ENCODE measurements around the gene SIX1. TPM values are rescaled to one million over a fixed set of nuclear protein-coding genes. Genes with fewer than 3 reads are reported as not detected.

SIX1 gene
- total RNA-seq, 4 donors from 2014 or later = 5.9 to 7.5 (median 6.2) TPM

DNA sequence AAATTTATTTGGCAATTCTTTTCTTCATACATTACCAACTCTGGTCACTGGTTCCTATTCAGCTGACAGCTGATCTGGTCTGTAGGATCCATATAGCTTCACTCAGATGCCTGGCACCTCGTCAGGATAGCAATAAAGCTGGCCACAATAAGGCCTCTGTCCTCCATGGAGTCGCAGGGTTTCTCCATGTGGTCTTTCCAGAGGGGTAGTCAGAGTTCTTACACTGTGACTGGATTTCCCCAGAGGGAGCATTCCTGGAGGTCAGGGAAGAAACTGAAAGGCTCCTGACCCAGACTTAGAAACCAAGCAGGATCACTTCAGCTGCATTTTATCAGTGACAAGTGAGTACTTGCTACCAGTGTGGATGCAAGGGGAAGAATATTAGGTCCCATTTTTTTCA, 34.9 kb upstream of the SIX1 start:
- no peaks in the 10 kb centered on the region for H3K27me3 ChIP-seq
- H3K27ac ChIP-seq = no peak overlapping the region
- no peak for DNase-seq (ENCODE audit: low spot score in 2 of 2)
- TF ChIP-seq POLR2A (IDR thresholded peaks at IDR 0.05) = no peak
- no peak for TF ChIP-seq EP300 (IDR thresholded peaks at IDR 0.05)
- TF ChIP-seq, protein P1, sequence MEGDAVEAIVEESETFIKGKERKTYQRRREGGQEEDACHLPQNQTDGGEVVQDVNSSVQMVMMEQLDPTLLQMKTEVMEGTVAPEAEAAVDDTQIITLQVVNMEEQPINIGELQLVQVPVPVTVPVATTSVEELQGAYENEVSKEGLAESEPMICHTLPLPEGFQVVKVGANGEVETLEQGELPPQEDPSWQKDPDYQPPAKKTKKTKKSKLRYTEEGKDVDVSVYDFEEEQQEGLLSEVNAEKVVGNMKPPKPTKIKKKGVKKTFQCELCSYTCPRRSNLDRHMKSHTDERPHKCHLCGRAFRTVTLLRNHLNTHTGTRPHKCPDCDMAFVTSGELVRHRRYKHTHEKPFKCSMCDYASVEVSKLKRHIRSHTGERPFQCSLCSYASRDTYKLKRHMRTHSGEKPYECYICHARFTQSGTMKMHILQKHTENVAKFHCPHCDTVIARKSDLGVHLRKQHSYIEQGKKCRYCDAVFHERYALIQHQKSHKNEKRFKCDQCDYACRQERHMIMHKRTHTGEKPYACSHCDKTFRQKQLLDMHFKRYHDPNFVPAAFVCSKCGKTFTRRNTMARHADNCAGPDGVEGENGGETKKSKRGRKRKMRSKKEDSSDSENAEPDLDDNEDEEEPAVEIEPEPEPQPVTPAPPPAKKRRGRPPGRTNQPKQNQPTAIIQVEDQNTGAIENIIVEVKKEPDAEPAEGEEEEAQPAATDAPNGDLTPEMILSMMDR (IDR thresholded peaks at IDR 0.05) = no peak
- WGBS, 2 donors = 40 to 46% methylated on average over 2 of the region's 2 CpGs
- peaks cover 0 to 5% (median 0%) of the 10 kb centered on the region in 4 donors for H3K9me3 ChIP-seq
- no peaks in the 10 kb centered on the region for H3K36me3 ChIP-seq
- H3K4me1 ChIP-seq = no peaks in the 10 kb centered on the region
- no peak overlapping the region for H3K4me3 ChIP-seq

DNA sequence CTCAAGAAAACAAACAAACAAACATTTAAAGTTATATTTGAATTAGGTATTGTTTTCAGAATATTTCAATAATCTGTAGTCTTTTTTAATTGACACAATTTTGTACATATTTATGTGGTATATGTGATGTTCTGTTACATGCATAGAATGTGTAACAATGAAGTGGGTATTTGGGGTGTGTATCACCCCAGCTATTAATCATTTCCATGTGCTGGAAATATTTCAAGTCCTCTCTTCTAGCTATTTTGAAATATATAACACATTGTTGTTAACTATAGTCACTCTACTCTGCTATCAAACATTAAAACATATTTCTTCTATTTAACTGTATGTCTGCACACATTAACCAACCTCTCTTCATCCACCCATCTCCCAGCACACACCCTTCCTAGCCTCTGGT, 32.0 kb upstream of the SIX1 start:
- Histone ChIP-seq H3K9me3 (peaks cover 0 to 5% (median 0%) of the 10 kb centered on the region in 4 donors), H3K4me1 (no peaks in the 10 kb centered on the region), H3K27me3 (no peaks in the 10 kb centered on the region), H3K4me3 (no peak overlapping the region), H3K27ac (no peak overlapping the region), H3K36me3 (no peaks in the 10 kb centered on the region)
- TF ChIP-seq EP300 (IDR thresholded peaks at IDR 0.05) (no peak), POLR2A (IDR thresholded peaks at IDR 0.05) (no peak)
- TF ChIP-seq, protein P1 (IDR thresholded peaks at IDR 0.05) = no peak
- no peak for DNase-seq (ENCODE audit: low spot score in 2 of 2)

- Histone ChIP-seq H3K9me3 (peaks cover 0 to 5% (median 0%) of the 10 kb centered on the region in 4 donors), H3K36me3 (no peaks in the 10 kb centered on the region), H3K4me3 (no peak overlapping the region), H3K27me3 (no peaks in the 10 kb centered on the region), H3K27ac (no peak overlapping the region), H3K4me1 (no peaks in the 10 kb centered on the region)
- WGBS, 2 donors = 83 to 93% methylated on average over 3 of the region's 3 CpGs
- no peak for TF ChIP-seq EP300 (IDR thresholded peaks at IDR 0.05)
- TF ChIP-seq, protein P1 (IDR thresholded peaks at IDR 0.05) = no peak
- no peak for TF ChIP-seq POLR2A (IDR thresholded peaks at IDR 0.05)
- no peak for DNase-seq (ENCODE audit: low spot score in 2 of 2)
Measured at GRCh38 chr14:60680511-60680910, 31.2 kb upstream of the SIX1 start.

DNA sequence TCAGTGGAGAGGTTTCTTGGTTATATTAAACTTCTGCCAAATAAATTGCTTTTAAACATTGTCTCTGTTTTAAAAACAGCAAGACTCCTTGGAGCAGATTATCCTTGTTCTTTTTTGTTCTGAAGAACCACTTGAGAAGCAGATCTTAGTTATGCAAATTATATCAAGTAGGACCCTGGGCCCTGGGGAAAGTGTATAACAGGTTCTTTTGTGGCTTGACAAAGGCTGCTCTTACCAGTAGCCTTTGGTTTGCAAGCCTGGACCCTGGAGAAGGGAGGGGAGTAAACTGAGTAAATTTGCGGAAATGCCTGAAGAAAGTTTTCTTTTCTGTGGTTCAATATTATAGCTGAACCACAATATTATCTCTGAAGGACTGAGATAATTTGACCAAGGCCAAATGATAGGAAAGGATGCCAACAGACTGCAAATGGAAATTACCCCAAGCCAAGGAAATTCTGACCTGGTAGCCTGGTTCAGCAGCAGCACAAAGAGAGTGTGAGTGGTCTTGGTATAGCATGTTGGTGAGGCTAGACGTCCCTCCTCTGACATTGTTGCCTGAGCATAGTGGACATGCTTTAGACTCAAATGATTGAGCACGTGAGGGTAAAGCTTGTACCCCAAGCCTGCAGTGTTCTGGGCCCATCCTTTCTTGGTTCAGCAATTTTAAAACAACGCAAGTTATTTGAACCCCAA, 30.4 kb upstream of the SIX1 start:
- Histone ChIP-seq H3K27me3 (no peaks in the 10 kb centered on the region), H3K36me3 (no peaks in the 10 kb centered on the region), H3K4me1 (no peaks in the 10 kb centered on the region), H3K9me3 (peaks cover 0 to 5% (median 0%) of the 10 kb centered on the region in 4 donors), H3K4me3 (no peak overlapping the region), H3K27ac (no peak overlapping the region)
- no peak for DNase-seq (ENCODE audit: low spot score in 2 of 2)
- WGBS, 2 donors = 73% methylated on average over 4 of the region's 4 CpGs
- TF ChIP-seq POLR2A (IDR thresholded peaks at IDR 0.05) (no peak), EP300 (IDR thresholded peaks at IDR 0.05) (no peak)
- TF ChIP-seq, protein P1 (IDR thresholded peaks at IDR 0.05) = no peak

GRCh38 chr14:60677701-60678100, 28.4 kb upstream of the SIX1 start:
- Histone ChIP-seq H3K4me3 (no peak overlapping the region), H3K4me1 (no peaks in the 10 kb centered on the region), H3K36me3 (no peaks in the 10 kb centered on the region), H3K27ac (no peak overlapping the region), H3K9me3 (no peaks in the 10 kb centered on the region), H3K27me3 (no peaks in the 10 kb centered on the region)
- TF ChIP-seq, protein P1 (IDR thresholded peaks at IDR 0.05) = no peak
- TF ChIP-seq EP300 (IDR thresholded peaks at IDR 0.05) (no peak), POLR2A (IDR thresholded peaks at IDR 0.05) (no peak)
- DNase-seq (ENCODE audit: low spot score in 2 of 2) = no peak
